ENCODE results near the gene DNHD1. TPM values are rescaled to one million over a fixed set of nuclear protein-coding genes. Genes with fewer than 3 reads are reported as not detected.

DNHD1 gene
- total and polyA plus RNA-seq, 8 donors: 1.9 to 11.2 (median 3.5) TPM

- TF ChIP-seq CTCF (IDR thresholded peaks at IDR 0.05): no peak
- 84 to 90% methylated on average over 3 of the region's 3 CpGs for WGBS, 2 donors
- no peaks in the 10 kb centered on the region for H3K27me3 ChIP-seq
- FAIRE-seq (no peak), DNase-seq (no peak), ATAC-seq (no peak)
- no peaks in the 10 kb centered on the region for H3K4me1 ChIP-seq
- H3K4me3 ChIP-seq: no peak overlapping the region
- H3K27ac ChIP-seq: no peak overlapping the region
- intact Hi-C loops (cut with DNase I): no loop called here
- no peaks in the 10 kb centered on the region for H3K36me3 ChIP-seq
- H3K9me3 ChIP-seq: no peaks in the 10 kb centered on the region
These were observed 64.2 kb downstream of the DNHD1 start for GRCh38 chr11:6561288-6561687.

DNA sequence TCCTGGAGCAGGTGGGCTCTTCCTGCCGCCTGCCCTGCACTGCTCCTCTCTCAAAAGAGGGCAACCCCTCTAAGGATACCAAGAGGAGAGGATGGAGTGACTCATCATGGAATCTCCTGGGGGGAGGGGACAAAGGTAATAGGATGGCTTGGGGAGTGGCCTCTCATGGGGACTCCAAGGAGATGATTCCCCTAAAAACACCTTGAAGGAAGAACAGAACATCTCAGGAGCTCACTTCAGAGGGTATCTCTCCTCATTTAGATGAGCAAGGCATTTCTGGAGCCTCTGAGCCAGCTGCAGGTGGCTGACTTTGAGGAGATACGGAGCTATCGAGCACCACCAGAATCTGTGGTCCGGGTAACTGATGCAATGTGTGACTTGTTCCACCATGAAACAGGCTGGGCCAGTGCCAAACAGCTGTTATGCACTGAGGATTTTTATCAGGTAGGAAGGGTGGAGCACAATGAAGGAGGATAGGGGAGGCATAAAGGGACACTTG lies 66.1 kb downstream of the DNHD1 start:
- intact Hi-C loops (cut with DNase I): no loop called here
- Histone ChIP-seq H3K27me3 (no peaks in the 10 kb centered on the region), H3K36me3 (no peaks in the 10 kb centered on the region), H3K27ac (no peak overlapping the region), H3K4me1 (no peaks in the 10 kb centered on the region), H3K9me3 (no peaks in the 10 kb centered on the region), H3K4me3 (no peak overlapping the region)
- ATAC-seq (no peak), DNase-seq (no peak), FAIRE-seq (no peak)
- WGBS, 2 donors: 92 to 93% methylated on average over 4 of the region's 4 CpGs
- TF ChIP-seq CTCF (IDR thresholded peaks at IDR 0.05): no peak

DNA sequence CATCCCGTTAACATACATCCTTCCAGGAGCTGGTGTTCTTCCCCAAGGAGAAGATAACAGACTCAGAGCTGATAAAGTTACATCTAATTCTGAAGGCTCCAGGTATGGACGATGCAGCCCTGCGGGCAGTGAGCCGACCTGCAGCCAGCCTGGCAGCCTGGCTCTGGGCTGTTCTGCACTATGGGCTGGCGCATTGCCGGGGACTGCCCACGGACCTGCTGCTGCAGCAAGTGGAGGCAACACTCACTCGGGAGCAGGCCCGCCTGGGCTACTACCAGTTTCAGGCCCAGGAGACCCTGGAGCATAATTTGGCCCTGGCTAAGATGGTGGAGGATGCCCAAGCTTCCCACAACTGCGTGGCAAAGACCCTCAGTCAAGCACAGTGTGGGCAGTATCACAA lies 66.6 kb downstream of the DNHD1 start:
- ATAC-seq (no peak), DNase-seq (peak in 1 of 6 donors; percentile 43), FAIRE-seq (no peak)
- no peak for TF ChIP-seq CTCF (IDR thresholded peaks at IDR 0.05)
- no peak overlapping the region for H3K4me3 ChIP-seq
- WGBS, 2 donors: 91 to 92% methylated on average over 10 of the region's 10 CpGs
- no peaks in the 10 kb centered on the region for H3K27me3 ChIP-seq
- intact Hi-C loops (cut with DNase I): no loop called here
- no peaks in the 10 kb centered on the region for H3K36me3 ChIP-seq
- H3K9me3 ChIP-seq: no peaks in the 10 kb centered on the region
- no peak overlapping the region for H3K27ac ChIP-seq
- peaks cover 0 to under 1% (median 0%) of the 10 kb centered on the region in 3 donors for H3K4me1 ChIP-seq

DNA sequence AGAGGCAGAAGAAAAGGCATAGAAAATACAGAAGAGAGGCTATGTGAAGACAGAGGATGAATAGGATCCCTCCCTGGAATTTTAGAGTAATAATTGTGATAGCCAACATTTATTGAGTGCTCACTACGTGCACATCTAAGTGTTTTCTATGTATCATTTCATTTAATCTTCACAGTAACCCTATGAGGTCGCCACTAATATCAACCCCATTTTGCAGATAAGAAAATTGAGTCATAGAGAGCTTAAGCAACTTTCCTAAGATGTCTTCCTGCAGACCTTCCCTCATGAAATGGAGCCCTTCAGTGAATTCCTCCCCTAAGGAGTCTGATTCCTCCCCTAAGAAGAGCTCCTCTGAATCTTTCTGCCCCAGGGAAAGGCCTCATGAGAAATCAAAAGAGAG lies 68.2 kb downstream of the DNHD1 start:
- H3K9me3 ChIP-seq: no peaks in the 10 kb centered on the region
- H3K27ac ChIP-seq: no peak overlapping the region
- no peak for TF ChIP-seq CTCF (IDR thresholded peaks at IDR 0.05)
- DNase-seq (no peak), FAIRE-seq (no peak), ATAC-seq (no peak)
- H3K4me1 ChIP-seq: peaks cover 0 to 4% (median 0%) of the 10 kb centered on the region in 3 donors
- no peak overlapping the region for H3K4me3 ChIP-seq
- H3K27me3 ChIP-seq: no peaks in the 10 kb centered on the region
- WGBS, 2 donors: 54 to 77% methylated on average over 2 of the region's 2 CpGs
- intact Hi-C loops (cut with DNase I): no loop called here
- H3K36me3 ChIP-seq: no peaks in the 10 kb centered on the region

DNA sequence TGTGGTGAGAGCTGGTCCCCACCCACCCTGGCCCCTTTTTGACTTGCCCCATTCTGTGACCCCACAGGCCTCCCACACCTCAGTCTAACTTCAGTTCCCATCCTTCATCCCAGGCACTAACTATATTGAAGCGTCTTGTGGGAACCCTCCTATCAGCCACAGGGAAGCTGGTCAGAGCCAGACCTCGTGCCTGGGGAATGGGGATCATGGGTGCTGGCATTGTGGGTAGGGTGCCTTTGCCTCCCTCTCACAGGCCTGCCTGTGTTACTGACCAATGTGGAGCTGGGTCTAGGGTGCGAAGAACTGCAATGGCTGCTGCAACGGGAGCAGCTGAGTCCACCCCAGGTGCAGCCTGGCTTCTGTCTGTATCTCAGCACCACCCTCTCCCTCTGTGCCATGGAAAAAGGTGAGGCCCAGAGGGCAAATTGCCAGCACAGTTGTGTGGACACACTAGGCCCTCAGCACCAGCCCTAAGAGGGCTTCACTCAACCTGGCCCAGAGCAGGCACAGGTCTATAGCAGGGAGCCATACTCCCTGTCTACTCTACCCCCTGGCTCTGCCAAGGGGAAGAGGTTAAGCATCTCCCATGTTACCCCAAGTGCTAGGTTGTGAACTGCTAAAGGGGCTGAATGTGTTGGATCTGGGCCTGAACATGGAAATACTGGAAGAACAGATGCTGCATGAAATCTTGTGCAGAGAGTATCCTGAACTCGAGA lies 69.1 kb downstream of the DNHD1 start:
- WGBS, 2 donors: 85% methylated on average over 5 of the region's 5 CpGs
- H3K27ac ChIP-seq: no peak overlapping the region
- no peak for FAIRE-seq

More for the DNA sequence above, 69.1 kb downstream of the DNHD1 start:
- intact Hi-C loops (cut with DNase I): no loop called here
- ATAC-seq (no peak), DNase-seq (no peak)
- no peaks in the 10 kb centered on the region for H3K9me3 ChIP-seq
- H3K27me3 ChIP-seq: no peaks in the 10 kb centered on the region
- no peaks in the 10 kb centered on the region for H3K36me3 ChIP-seq
- TF ChIP-seq CTCF (IDR thresholded peaks at IDR 0.05): no peak
- H3K4me3 ChIP-seq: no peak overlapping the region
- H3K4me1 ChIP-seq: peaks cover 0 to 4% (median 0%) of the 10 kb centered on the region in 3 donors
